22Rv1 (cell line): ENCODE data around the gene RBM24.

Experiments
- H3K27ac ChIP-seq: fragments of 450-650 bp; 2 replicates; pipeline ENCODE4 v1.5.1; 2017
- CTCF ChIP-seq: fragments of 450-650 bp; IDR thresholded peaks from 2 replicates; pipeline ENCODE4 v1.5.1; 2017; ENCODE audit warnings: mild to moderate bottlenecking
- ZFX ChIP-seq: fragments of 450-650 bp; IDR thresholded peaks from 2 replicates; pipeline ENCODE4 v1.6.1; 2017; ENCODE audit warnings: antibody characterized with exemption, borderline replicate concordance

The RBM24 gene

DNA sequence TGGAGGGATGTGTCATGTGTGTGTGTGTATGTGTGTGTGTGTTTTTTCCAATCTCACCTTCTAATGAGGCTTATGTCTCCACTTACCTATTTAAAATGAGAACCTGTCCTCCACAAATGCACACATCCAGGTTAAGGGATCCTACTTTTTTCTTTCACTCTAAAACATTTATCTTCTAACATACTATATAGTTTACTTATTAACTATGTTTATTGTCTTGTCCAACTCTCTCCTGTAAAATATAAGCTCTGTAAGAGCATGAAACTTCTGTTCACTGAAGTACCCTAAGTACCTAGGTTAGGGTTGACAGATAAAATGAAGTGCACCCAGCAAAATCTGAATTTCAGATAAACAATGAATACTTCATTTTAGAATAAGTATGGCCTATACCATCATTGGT is 29.2 kb upstream of the RBM24 start:
- no peak overlapping the region for H3K27ac ChIP-seq
- TF ChIP-seq CTCF (no peak), ZFX (no peak)

GRCh38 chr6:17258749-17259148 is 22.4 kb upstream of the RBM24 start:
- no peak overlapping the region for H3K27ac ChIP-seq
- TF ChIP-seq ZFX: no peak
- TF ChIP-seq CTCF: no peak

GRCh38 chr6:17265570-17265969 is 15.6 kb upstream of the RBM24 start:
- TF ChIP-seq ZFX (no peak), CTCF (no peak)
- no peak overlapping the region for H3K27ac ChIP-seq

- no peak for TF ChIP-seq ZFX
- TF ChIP-seq CTCF: no peak
Observed at GRCh38 chr6:17267566-17267965, 13.6 kb upstream of the RBM24 start.

DNA sequence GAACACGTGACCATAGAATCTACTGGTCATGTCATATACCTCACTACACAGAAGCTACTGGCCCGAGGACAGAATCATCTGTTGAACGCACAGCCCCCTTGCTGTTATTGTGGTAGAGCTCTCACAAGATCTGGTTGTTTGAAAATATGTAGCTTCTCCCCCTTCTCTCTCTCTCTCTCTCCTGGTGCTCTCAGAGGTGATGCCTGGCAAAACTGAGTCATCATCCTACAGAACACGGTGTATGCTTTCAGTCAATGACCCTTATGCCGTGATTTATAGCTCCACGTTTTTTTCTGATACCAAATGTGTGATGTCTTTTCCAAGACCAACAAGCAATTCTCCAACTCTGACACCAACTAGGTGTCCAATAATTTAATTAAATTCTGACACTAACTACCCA is 13.0 kb upstream of the RBM24 start:
- no peak overlapping the region for H3K27ac ChIP-seq
- no peak for TF ChIP-seq CTCF
- no peak for TF ChIP-seq ZFX

More at GRCh38 chr6:17267566-17267965, 13.6 kb upstream of the RBM24 start:
- H3K27ac ChIP-seq: no peak overlapping the region

- TF ChIP-seq CTCF (no peak), ZFX (no peak)
- no peak overlapping the region for H3K27ac ChIP-seq
Observed at GRCh38 chr6:17269840-17270239, 11.3 kb upstream of the RBM24 start.

GRCh38 chr6:17271628-17272027 is 9.5 kb upstream of the RBM24 start:
- TF ChIP-seq CTCF: no peak
- no peak for TF ChIP-seq ZFX
- H3K27ac ChIP-seq: no peak overlapping the region
